ENCODE measurements around the gene PRKCZ.
A peak's percentile ranks its signal among the peaks of the same experiment; 100 is the strongest.

- TF ChIP-seq MXI1 (IDR thresholded peaks at IDR 0.05; ENCODE audit: borderline replicate concordance, low read depth, low read length) (no peak; the same call in 1 of the 2 replicates), SMC3 (IDR thresholded peaks at IDR 0.05; ENCODE audit: low read depth, low read length) (no peak), CTCF (conservative IDR thresholded peaks at IDR 0.05; ENCODE audit: low read depth, low read length) (no peak), FOS (IDR thresholded peaks at IDR 0.05; ENCODE audit: low read depth, low read length) (no peak), RFX5 (IDR thresholded peaks at IDR 0.05; ENCODE audit: low read depth, low read length) (no peak), POLR2A (IDR thresholded peaks at IDR 0.05; ENCODE audit: low read depth, low read length) (peak; percentile 63), BHLHE40 (IDR thresholded peaks at IDR 0.05; ENCODE audit: low read depth, low read length) (peak; percentile 28; the same call in 1 of the 2 replicates), RCOR1 (IDR thresholded peaks at IDR 0.05; ENCODE audit: insufficient replicate concordance, low read length) (no peak), ELK1 (IDR thresholded peaks at IDR 0.05; ENCODE audit: borderline replicate concordance, low read depth, low read length) (no peak), USF2 (IDR thresholded peaks at IDR 0.05; ENCODE audit: low read depth, low read length) (peak; percentile 11; the same call in 1 of the 2 replicates), RAD21 (IDR thresholded peaks at IDR 0.05; ENCODE audit: low read length) (no peak), CEBPB (IDR thresholded peaks at IDR 0.05; ENCODE audit: low read depth, low read length) (peak; percentile 77), NFE2L2 (IDR thresholded peaks at IDR 0.05; ENCODE audit: low read depth, low read length) (no peak), MAZ (IDR thresholded peaks at IDR 0.05; ENCODE audit: borderline replicate concordance, low read depth, low read length) (peak; percentile 84)
Measured at GRCh38 chr1:2189459-2190425, 139.5 kb downstream of the PRKCZ start.
